HG03280 (cell line): ENCODE results near the gene RPS6KA2.

Experiments used
- ATAC-seq: cut with Tn5 transposase; IDR thresholded peaks from one replicate; pipeline ENCODE4 v1.9.1; 2021; ENCODE audit warnings: mild to moderate bottlenecking, moderate library complexity; ENCODE audit not compliant: unreplicated experiment

The RPS6KA2 gene

DNA sequence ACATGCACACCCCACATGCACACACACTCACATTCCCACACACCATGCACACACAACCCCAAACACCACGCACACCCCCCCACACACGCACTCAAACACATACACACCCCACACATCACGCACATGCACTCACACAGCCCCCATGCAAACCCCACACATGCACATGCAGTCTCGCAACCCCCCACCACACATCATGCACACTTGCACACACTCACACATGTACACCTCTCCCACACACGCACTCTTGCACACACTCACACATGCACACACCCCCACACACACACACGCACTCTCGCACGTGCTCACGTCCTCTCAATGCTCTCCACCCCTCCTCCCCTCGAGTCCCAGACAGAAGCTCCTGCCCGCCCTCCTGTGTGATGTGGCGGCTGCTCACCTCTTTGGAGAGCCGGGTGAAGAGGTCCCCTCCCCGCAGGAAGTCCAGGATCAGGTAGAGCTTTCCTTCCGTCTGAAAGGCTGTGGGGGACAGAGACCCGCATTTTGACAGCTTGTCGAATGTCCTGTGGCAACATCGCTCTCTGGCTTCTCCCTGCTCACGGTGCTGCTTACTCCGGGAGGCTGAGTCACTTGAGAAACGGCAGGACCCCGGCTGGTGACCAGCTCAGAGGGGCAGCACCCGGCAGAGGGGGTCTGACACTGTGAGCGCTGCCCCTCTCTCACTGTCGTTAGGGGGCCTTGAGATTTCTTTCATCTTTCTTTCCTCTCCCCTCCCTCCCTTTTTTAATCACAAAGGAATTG, 119.1 kb downstream of the RPS6KA2 start:
- no peak for ATAC-seq

DNA sequence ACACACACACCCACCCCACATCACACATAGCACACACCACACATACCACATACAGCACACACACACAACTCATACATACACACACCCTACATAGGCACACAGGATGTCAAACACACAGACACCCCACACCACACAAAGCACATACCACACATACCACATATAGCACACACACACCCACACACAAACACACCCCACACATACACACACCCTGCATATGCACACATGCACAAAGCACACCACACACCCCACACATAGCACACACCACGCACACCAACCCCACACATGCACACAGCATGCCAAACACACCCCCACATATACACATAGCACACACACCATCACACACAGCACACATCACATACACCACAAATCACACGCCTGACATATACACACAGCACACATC, 119.7 kb downstream of the RPS6KA2 start:
- no peak for ATAC-seq

DNA sequence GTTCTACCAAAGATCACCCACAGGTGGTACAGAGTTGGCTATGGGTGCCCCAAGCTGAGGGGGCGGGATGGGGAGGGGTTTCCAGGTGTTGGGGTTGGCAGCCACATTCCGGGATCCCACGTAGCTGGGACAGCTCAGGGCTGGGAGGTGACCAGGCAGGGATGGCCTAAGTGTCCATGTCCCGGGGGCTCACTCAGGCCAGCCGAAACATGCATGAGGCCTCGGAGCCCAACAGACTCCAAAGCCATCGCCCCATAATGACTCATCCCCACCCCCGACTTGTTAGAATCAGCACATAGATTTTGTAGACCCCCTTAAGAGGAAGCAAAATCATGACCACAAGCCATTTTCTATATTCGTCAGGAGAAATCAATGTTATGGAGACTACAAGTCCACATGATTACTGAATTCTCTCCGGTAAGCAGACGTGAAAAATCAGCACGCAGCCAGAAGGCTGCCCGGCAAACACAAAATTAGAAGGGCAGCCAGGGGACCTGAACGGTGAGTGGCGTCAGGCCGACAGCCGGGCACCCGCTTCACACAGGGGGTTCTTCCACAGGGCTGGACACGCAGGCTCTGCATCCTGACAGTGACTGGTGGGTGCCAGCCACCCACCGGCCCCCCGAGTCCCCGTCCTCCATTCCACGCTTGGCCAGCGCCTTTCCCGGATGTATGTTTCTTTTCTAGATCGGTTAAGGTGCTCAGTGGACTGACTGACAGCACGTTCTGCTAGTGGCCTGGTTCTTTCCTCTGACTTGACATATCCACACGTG, 121.7 kb downstream of the RPS6KA2 start:
- no peak for ATAC-seq

DNA sequence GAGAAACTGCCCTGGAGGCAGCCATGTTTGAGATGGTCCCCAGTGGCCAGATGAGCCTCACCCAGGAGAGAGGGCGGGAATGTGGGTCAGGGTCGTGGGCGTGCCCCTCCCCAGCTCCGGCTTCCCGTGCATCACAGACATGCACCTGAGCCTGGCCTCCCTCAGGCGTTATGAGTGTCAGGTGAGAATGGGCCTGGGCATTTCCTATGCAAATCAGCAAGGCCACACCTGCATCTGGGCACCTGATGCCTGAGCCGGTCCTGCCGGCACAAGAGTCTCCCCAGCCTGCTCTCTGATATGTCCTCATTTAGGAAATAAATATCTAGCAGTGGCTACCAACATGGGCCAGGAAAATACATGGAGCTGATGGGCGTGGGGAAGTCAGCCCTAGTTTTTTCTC, 123.0 kb downstream of the RPS6KA2 start:
- no peak for ATAC-seq

DNA sequence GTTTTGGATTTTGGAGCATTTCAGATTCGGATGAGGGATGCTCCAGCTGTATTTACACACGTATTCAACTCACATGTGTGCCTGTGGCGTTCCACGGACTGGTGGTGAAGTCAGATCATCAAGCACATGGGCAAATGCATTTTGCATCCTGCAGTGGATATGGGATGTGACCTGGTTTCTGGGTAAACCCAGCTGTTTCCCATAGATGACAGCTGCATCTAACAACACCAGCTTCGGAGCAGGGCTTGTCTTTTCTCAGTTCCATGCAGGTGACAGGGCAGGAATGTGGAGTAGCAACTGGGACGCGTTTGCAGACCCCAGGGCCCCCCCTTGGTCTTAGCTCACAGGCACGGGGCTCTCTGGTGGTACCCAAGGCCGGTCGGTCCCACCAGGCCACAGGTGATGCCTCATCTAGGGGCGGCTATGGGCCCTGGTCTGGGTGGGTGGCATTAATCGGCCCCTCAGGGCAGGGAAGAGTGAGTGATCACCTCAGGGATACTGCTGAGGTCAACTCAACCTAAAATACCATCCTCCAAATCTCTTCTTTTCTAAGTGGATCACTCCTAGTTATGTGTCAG, 123.8 kb downstream of the RPS6KA2 start:
- no peak for ATAC-seq

DNA sequence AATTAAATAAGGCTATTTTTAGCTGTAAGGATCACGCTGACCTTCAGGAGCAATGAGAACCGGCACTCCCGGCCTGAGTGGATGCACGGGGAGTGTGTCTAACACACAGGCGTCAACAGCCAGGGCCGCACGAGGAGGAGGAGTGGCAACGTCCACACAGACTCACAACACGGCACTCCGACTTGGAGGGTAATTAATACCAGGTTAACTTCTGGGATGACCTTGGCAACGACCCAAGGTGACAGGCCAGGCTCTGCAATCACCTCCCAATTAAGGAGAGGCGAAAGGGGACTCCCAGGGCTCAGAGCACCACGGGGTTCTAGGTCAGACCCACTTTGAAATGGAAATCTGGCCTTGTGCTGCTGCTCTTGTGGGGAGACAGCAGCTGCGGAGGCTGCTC, 124.6 kb downstream of the RPS6KA2 start:
- no peak for ATAC-seq

DNA sequence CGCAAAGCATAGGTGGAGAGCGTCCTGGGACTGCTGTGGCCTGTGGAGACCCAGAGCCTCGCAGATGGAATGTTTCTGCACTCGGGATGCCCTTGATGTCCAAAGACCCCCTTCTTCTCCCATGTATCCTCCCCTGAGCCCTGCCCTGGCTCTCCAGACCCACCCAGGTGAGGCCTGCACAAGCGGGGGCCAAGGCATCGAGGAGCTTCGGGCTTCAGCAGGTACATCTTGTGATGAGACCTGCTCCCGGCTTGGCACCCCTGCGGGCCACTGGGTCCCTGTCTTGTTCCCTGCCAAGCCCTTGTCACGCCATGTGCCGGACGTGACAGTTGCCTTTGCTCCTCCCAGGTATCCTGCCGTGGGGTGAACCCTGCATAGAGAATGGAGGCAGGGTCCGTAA, 125.8 kb downstream of the RPS6KA2 start:
- no peak for ATAC-seq

DNA sequence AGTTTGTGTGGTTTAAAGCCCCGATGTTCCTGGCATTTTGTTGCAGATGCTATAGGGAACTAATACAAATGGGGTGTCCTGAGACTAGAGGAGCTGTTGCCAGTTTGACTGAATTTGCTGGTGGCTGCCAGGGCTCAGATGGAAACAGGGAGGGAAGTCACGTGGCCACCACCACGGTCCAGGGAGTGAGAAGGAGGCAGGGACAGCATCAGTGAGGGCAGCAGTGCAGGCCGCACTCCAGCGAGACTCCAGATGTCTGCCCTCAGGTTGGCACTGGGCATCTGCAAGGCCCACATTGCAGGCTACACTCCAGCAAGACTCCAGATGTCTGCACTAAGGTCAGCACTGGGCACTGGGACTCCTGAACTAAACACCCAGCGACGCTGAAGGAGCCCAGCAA, 126.8 kb downstream of the RPS6KA2 start:
- ATAC-seq: no peak

DNA sequence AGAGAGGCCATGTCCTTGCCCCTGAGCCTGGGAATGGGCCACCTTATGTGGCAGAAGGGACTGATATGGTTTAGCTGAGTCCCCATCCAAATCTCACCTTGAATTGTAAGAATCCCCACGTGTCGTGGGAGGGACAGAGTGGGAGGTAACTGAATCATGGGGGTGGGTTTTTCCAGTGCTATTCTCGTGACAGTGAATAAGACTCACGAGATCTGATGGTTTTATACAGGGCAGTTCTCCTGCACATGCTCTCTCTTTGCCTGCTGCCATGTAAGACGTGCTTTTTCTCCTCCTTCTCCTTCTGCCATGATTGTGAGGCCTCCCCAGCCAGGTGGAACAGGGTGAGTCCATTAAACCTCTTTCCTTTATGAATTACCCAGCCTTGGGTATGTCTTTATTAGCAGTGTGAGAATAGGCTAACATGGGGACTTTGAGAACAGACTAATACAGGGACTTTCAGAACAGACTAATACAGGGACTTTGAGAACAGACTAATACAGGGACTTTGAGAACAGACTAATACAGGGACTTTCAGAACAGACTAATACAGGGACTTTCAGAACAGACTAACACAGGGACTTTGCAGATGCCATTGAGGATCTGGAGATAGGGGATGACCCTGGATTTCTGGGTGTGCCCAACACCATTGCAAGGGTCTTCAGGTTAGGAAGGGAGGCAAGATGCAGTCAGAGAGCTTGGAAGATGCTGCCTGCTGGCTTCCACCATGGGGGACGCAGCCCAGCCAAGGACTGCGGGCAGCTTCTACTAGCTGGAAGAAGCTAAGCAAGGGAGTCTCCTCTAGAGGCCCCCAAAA, 127.5 kb downstream of the RPS6KA2 start:
- ATAC-seq: no peak

DNA sequence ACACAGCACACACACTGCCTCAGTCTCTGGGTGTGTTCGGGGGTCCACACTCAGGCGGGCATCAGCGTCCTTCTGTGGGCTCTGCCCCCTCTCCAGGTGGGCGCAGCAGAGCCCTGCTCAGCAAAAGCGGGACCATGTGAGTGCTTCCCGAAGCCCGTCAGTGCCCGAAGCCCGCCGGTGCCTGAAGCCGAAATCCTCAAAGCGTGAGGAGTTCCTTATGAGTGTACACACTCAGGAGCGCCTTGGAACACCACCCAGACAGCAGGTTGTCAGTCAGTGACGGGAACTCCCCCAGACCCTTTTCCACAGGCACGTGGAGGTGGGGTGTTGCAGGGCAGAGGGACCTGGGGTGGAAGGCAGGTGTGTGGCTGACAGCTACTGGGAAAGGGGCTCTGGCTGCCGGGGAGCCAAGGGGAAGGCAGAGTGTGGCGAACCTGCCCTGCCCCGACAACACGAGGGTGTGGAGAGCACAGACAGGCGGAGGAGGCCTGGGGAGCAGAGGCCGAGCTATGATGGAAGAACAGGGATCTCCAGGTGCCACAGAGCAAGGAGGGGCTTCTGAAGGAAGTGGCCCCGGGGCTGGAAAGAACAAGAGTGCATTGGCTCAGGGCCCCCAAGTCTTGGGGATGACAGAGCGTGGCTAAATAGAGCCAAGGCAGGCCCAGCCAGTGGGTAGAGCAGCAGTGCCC, 128.2 kb downstream of the RPS6KA2 start:
- no peak for ATAC-seq

DNA sequence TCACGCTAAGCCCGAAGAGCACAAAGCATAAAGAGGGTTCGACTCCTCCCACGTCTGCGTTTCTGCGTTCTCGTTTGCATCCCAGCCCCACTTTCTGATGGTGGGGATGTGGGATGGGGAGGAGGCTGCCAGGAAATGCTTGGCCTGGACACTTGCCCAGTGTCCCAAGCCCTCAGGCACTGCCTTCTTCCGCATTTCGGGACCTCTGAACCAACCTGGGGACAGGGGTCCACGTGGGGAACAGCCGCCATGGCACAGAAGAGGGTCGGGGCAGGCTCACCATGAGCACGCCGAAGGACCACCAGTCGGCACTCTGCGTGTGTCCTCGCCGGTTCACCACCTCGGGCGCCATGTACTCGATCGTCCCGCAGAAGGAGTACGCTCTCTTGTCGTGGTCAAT, 128.8 kb downstream of the RPS6KA2 start:
- no peak for ATAC-seq

DNA sequence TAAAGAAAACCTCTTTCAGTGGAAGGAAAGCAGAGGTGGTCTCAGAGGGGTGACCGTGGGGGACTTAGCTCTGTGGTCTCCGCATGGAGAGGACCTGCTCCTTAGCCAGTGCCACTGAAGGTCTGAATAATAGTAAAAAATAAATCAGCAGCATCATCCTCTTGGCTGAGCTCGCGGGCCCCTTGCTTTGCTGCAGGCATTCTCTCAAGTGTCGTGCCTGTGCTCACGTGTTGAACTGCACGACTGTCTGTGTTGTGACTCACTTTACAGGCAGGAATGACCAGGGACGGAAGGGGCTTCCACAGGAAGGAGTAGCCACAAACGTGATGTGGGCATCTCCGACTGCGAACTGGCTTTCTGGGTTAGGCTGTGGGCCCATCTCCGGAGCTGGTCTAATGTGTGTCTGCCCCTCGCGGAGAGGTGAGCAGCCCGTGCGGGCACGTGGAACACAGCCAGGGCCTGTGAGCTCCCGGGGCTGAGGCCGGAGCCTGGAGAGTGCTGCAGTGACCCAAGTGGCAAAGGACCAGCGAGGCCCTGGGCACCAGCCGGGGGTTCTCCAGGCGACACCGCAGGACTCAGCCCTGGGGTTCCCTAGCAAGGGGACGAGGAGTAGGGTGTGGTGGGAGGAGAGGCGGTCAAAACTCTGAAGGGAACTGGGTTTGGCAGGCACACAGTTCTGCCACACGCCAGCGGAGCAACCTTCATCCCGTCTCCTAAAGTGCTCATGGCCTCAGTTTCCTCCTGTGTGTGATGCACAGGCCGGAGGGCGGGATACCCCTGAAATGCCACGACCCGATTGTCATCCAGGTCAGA, 129.8 kb downstream of the RPS6KA2 start:
- ATAC-seq: no peak

DNA sequence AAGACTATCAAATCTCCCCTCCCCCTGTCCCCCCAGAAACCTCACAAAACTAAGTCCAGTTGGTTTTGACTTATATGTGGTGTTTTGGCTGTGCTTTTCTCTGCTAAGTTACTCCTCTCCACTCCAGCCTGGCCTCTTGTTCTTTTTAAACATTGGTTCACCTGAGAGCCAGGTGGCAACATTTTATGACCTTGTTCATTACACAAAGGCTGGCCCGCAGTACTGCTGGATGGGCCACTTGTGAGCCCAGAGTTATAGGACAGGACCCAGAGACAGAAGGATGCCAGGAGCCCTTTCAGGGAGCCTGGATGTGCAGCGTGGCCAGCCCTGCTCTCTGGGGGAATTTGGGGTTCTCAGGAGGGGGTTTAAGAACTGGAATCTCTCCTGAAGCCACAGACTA, 130.6 kb downstream of the RPS6KA2 start:
- no peak for ATAC-seq

DNA sequence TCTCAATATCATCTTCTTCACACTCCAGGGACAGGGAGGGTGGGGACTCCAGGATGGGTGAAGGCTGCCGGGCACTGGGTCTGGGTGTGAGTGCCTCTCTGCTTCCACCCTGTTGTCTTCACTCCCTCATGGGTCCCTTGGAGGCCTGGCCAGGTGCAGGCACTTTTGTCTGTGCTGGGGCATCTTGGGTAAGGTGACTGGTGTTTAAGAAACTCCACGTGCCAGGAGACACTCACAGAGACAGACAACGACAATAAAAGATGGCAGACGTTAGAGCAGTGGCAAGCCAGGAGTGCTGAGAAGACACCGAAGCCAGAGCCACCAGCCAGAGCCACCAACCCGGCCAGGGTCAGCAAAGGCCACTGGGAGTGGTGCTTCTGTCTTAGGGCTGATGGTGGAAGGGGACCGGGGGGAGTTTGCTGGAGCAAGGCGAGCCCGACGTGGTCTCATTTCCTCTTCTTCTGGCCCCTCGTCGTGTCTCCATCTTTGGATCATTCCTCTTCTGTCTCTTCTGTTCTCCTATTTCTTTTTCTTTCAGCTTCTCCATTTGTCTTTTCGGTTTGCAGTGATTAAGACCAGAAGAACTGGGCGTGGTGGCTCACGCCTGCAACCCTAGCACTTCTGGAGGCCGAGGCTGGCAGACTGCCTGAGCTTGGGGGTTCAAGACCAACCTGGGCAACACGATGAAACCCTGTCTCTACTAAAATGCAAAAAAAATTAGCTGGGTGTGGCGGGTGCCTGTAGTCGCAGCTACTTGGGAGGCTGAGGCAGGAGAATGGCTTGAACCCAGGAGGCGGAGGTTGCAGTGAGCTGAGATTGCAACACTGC, 131.3 kb downstream of the RPS6KA2 start:
- ATAC-seq: no peak

DNA sequence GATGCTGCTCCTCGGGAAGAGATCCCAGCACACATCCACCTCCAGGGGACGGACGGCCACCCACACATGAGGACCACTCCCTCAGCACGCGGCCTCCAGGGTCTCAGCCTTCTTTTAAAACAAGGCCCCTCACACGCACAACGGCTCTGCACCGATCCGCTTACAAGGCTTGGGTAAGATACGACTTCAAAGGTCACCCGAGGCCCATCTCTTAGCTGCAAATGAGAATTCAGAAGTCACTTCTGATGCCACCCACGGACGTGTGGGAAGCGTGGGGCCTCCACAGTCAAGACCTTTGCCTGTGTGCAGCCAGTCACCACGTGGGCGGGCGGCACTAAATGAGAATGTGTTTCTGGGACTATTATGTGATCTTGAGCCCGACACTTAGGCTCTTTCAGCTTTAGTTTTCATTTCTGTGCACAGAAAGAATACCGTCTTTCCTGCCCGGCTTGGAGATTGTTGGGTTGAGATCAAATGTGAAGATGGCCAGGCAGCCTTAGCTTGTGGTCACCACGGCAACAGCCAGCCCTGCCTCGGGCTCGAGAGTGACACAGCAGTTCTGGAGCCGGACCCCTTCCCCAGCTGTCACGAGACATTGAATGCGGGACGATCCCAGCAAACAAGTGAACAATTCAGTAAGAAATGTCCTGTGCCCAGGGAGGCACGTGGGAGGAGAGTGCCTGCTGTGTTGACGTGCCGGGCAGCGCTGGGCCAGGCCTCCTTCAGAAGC, 132.1 kb downstream of the RPS6KA2 start:
- ATAC-seq: no peak

DNA sequence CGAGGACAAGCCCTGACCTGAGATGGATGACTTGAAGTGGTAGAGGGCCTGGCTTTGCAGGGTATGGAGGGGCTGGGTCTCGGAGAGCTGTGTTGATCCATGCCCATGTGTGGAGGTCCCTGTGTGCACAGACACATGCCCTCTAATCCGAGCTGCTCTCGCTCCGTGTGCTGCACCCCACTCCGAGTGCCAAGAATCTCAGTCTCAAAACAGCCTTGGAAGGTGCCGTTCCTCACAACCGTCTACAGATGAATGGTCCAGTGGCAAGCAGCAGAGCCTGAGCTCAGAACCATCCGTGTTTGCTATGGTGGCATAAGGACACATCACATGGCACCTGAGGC, 133.0 kb downstream of the RPS6KA2 start:
- ATAC-seq: no peak

DNA sequence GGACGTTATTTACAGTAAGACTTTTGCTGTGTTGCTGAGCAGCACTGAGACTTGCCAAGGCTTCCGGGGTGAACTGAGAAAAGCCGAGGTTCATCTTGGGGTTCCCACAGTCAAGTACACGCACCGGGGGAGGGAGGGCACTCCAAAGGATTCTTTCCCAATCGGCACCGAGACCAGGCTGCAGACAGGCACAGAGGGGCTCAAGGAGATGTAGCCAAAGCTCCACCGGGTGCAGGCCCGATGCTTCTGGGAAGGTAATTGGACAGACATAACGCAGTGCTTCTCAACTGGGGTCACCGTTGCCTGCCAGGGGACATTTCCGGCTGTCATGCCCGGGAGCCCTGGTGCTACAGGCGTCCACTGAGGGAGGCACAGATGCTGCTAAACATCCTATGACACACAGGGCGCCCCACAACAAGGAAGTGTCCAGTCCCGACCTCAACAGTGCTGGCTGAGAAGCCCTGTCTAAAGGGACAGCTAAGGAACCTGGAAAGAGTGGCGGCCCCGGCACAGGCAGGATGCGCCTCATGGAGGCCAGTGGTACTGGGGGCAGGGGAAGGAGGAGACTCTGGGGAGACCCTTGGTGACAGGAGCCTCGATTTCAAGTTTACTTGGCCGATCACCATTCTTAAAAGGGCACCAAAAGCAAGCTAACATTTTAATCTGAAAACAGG, 133.5 kb downstream of the RPS6KA2 start:
- no peak for ATAC-seq
